Smooth muscle cell of the brain vasculature (primary cell): Measurements from ENCODE around the gene MRPL17.

Experiments
- DNase-seq: peaks from one replicate; pipeline ENCODE4 v3.0.0-alpha.2; 2012; ENCODE audit warnings: low read depth, low spot score

MRPL17 gene

GRCh38 chr11:6632116-6633073, 50.7 kb downstream of the MRPL17 start:
- no peak for DNase-seq

- no peak for DNase-seq
Measured at GRCh38 chr11:6631361-6631890, 51.7 kb downstream of the MRPL17 start.

GRCh38 chr11:6630632-6631291, 52.4 kb downstream of the MRPL17 start:
- DNase-seq = no peak
